ENCODE results near the gene PARVB. TPM values are rescaled to one million over a fixed set of nuclear protein-coding genes. Genes with fewer than 3 reads are reported as not detected.

PARVB gene
- total RNA-seq, 4 donors from 2014 or later = 10.5 to 25.1 (median 14.6) TPM

DNA sequence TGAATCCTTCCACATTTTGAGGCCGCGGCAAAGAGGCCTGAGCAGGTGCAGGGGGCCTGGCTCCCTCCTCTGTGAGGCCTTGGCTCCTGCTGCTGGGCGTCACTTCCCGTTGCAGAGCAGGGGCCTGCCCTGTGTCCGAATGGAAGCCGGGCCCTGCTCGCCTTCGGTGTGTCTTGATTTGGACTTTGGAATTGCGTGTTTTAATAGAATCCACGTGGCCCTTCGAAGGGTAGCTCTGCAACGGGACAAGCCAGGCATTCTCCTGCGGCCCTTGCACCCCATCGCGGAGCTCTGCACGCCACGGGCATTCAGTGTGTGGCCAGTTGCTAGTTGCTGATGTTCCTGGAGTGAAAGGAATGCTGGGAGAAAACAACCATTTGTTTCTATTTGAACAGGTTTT lies 43.1 kb upstream of the PARVB start:
- 94% methylated on average over 17 of the region's 17 CpGs for WGBS, 2 donors

DNA sequence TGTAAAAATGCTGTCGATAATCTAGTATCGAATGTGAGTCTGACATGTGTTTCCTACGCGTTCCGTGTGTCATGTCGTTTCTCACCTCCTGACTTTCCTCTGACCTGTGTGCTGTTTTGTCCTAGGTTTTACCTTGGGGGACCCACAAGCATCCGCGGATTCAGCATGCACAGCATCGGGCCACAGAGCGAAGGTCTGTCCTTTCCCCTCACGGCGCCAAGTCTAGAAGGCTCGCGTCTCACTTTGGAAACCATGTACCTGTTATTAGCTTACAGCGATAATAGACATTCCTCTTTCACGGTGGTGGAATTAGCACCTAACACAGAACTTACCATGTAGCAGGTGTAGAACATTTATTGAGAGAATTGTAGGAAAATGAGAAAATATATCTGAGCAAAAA lies 40.3 kb upstream of the PARVB start:
- DNase-seq (ENCODE audit: low spot score in 2 of 2) = no peak
- intact Hi-C loops (cut with DNase I; ENCODE audit: low total_unique reads) = no loop called here
- H3K4me3 ChIP-seq (ENCODE audit: low read depth, poor library complexity, severe bottlenecking) = no peak overlapping the region
- TF ChIP-seq POLR2A (IDR thresholded peaks at IDR 0.05) = no peak
- TF ChIP-seq, protein P1, sequence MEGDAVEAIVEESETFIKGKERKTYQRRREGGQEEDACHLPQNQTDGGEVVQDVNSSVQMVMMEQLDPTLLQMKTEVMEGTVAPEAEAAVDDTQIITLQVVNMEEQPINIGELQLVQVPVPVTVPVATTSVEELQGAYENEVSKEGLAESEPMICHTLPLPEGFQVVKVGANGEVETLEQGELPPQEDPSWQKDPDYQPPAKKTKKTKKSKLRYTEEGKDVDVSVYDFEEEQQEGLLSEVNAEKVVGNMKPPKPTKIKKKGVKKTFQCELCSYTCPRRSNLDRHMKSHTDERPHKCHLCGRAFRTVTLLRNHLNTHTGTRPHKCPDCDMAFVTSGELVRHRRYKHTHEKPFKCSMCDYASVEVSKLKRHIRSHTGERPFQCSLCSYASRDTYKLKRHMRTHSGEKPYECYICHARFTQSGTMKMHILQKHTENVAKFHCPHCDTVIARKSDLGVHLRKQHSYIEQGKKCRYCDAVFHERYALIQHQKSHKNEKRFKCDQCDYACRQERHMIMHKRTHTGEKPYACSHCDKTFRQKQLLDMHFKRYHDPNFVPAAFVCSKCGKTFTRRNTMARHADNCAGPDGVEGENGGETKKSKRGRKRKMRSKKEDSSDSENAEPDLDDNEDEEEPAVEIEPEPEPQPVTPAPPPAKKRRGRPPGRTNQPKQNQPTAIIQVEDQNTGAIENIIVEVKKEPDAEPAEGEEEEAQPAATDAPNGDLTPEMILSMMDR (IDR thresholded peaks at IDR 0.05) = no peak
- WGBS, 2 donors = 94 to 95% methylated on average over 16 of the region's 16 CpGs

More for the DNA sequence above, 43.1 kb upstream of the PARVB start:
- H3K4me3 ChIP-seq (ENCODE audit: low read depth, poor library complexity, severe bottlenecking) = no peak overlapping the region
- intact Hi-C loops (cut with DNase I; ENCODE audit: low total_unique reads) = no loop called here
- TF ChIP-seq, protein P1 (IDR thresholded peaks at IDR 0.05) = no peak
- no peak for TF ChIP-seq POLR2A (IDR thresholded peaks at IDR 0.05)
- DNase-seq (ENCODE audit: low spot score in 2 of 2) = no peak

DNA sequence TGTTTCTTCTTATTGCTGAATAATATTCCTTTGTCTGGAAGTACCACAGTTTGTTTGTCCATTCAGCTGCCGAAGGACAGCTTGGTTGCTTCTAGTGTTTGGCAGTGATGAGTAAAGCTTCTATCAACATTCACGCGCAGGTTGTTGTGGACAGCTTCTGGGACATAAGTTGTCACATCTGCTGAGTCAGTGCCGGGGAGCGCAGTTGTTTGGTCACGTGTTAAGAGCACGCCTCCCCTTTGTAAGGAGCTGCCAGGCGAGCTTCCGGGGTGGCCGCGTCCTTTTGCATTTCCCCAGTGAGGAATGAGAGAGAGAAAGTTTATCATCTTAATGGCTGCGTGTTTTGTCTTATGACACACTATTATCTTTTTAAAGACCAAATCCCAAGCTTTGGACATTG lies 38.6 kb upstream of the PARVB start:
- 78 to 85% methylated on average over 12 of the region's 12 CpGs for WGBS, 2 donors
- peak in 1 of 2 donors; percentile 45 for DNase-seq (ENCODE audit: low spot score in 2 of 2)
- no peak overlapping the region for H3K4me3 ChIP-seq (ENCODE audit: low read depth, poor library complexity, severe bottlenecking)

DNA sequence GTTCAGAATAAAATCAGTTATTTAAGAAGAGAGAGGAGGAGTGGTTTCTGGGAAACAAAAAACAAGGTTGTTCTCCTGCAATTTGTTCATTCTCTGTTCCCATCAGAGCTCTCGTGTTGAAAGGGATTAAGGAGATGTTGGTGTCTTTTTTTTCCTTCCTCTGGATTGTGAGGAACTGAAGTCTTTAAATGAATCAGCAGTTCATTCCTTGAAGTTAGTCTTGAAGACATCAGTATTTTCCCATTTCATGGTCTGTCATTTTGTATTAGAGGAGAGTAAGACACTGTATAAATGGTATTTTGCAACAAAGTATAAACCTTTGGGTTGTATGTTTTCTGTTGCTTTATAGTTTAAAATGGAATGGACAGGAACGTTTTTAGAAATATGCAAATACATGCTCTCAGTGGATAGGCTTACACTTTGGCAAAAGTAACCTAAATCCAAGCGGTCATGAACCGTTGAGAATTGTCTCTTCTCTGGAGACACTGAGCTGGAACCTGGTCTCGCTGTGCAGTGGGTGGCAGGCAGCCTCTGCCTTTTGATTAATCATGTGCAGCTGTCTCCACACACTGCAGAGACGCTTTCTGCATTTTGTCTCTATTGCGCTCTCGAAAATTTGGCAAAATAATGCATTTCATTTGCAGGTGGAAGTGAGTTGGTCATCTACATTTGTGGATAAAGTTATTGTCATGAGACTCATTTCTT lies 35.8 kb upstream of the PARVB start:
- DNase-seq (ENCODE audit: low spot score in 2 of 2) = peak in 1 of 2 donors; percentile 3
- intact Hi-C loops (cut with DNase I; ENCODE audit: low total_unique reads) = no loop called here
- no peak overlapping the region for H3K4me3 ChIP-seq (ENCODE audit: low read depth, poor library complexity, severe bottlenecking)
- WGBS, 2 donors = 77 to 78% methylated on average over 8 of the region's 8 CpGs
- TF ChIP-seq, protein P1 (IDR thresholded peaks at IDR 0.05) = no peak
- TF ChIP-seq POLR2A (IDR thresholded peaks at IDR 0.05) = no peak

More for the DNA sequence above, 38.6 kb upstream of the PARVB start:
- TF ChIP-seq, protein P1 (IDR thresholded peaks at IDR 0.05) = no peak
- no peak for TF ChIP-seq POLR2A (IDR thresholded peaks at IDR 0.05)
- intact Hi-C loops (cut with DNase I; ENCODE audit: low total_unique reads) = no loop called here

DNA sequence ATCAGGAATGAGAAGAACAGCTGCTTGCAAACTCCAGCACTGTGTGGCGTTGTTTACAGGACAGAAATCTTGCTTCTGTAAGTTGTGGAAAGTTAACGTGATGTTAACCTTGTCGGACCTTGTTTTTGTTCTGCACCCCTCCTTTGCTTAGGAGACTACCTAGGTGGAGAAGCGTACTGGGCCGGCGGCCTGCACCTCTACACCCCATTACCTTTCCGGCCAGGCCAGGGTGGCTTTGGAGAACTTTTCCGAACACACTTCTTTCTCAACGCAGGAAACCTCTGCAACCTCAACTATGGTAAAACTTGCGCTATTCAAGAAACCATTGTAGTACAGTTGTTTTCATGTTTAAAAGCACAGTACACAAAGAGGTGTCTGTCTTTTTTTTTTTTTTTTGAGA lies 35.1 kb upstream of the PARVB start:
- WGBS, 2 donors = 95 to 96% methylated on average over 10 of the region's 10 CpGs
- TF ChIP-seq POLR2A (IDR thresholded peaks at IDR 0.05) = no peak
- TF ChIP-seq, protein P1 (IDR thresholded peaks at IDR 0.05) = no peak
- intact Hi-C loops (cut with DNase I; ENCODE audit: low total_unique reads) = no loop called here
- H3K4me3 ChIP-seq (ENCODE audit: low read depth, poor library complexity, severe bottlenecking) = no peak overlapping the region
- DNase-seq (ENCODE audit: low spot score in 2 of 2) = peak in 1 of 2 donors; percentile 34
